Small intestine (tissue), 7 donors: ENCODE results near the gene ZNF768. TPM values are rescaled to one million over a fixed set of nuclear protein-coding genes. Genes with fewer than 3 reads are reported as not detected.

ENCODE experiments used
- DNase-seq, 2 donors: peaks; one replicate each; pipeline versions ENCODE4 v3.0.0 to v3.0.0-alpha.2; 2013
- FAIRE-seq: peaks from 2 replicates; lab custom pipeline; 2012; peaks lifted over from hg19 to GRCh38; lab: Jason Lieb, UNC
- H3K27ac ChIP-seq, 3 donors: one replicate each; pipeline ENCODE4 v1.5.1; 2013; ENCODE audit warnings: low read length in 2 of 3, mild to moderate bottlenecking in 2 of 3, control low read depth in 1 of 3, inconsistent platforms in 1 of 3, low read depth in 1 of 3, moderate library complexity in 1 of 3
- H3K27me3 ChIP-seq, 3 donors: one replicate each; pipeline ENCODE4 v1.6.1; 2013; ENCODE audit warnings: low read length in 3 of 3, inconsistent platforms in 1 of 3; ENCODE audit not compliant: control insufficient read depth in 3 of 3, insufficient read depth in 3 of 3
- H3K36me3 ChIP-seq, 3 donors: one replicate each; pipeline ENCODE4 v1.6.1; 2013; ENCODE audit warnings: low read length in 3 of 3, inconsistent platforms in 1 of 3, low read depth in 1 of 3, mild to moderate bottlenecking in 1 of 3, moderate library complexity in 1 of 3; ENCODE audit not compliant: control insufficient read depth in 3 of 3, insufficient read depth in 2 of 3
- H3K4me1 ChIP-seq, 3 donors: one replicate each; pipeline ENCODE4 v1.6.1; 2013; ENCODE audit warnings: low read length in 2 of 3, inconsistent platforms in 1 of 3, low read depth in 1 of 3, mild to moderate bottlenecking in 1 of 3, moderate library complexity in 1 of 3; ENCODE audit not compliant: control insufficient read depth in 3 of 3, insufficient read depth in 2 of 3
- H3K4me3 ChIP-seq, 3 donors: one replicate each; pipeline ENCODE4 v1.5.1; 2013; ENCODE audit warnings: low read length in 3 of 3, control low read depth in 1 of 3, inconsistent platforms in 1 of 3, low read depth in 1 of 3, mild to moderate bottlenecking in 1 of 3, moderate library complexity in 1 of 3
- H3K9me3 ChIP-seq, 2 donors: one replicate each; pipeline ENCODE4 v1.6.1; 2013; ENCODE audit warnings: low read depth in 1 of 2, low read length in 1 of 2; ENCODE audit not compliant: control insufficient read depth in 2 of 2, insufficient read depth in 1 of 2
- WGBS, 3 donors: extraction: QIAGEN DNeasy Blood & Tissue Kit; methylation state at CpG; one replicate each; pipeline ENCODE4 v1.1.7; 2013; 5-methylcytosine and 5-hydroxymethylcytosine counted together
- polyA plus RNA-seq, 4 donors: library from polyadenylated mRNA; stranded (reverse) in 3 of 4; unstranded in 1 of 4; fragments of 200-250 nt in 3 of 4; fragments of 120-200 nt in 1 of 4; gene quantifications; one replicate each; pipeline versions ENCODE4 v1.2.1 to v1.2.3, GENCODE V29; 2013
- donor health status: healthy with polysubstance abuse.
- donor health status: control.
- donor health status: control.
- donor health status: Bipolar disorder and iron deficiency.
- donor health status: healthy.

ZNF768 gene
- polyA plus RNA-seq, 4 donors, result 42.7 to 71.6 (median 52.6) TPM

- Histone ChIP-seq H3K4me1 (peaks cover 0 to 18% (median 3%) of the 10 kb centered on the region in 3 donors), H3K36me3 (peaks cover 0 to 9% (median 0%) of the 10 kb centered on the region in 3 donors), H3K27me3 (no peaks in the 10 kb centered on the region), H3K4me3 (no peak overlapping the region), H3K27ac (no peak overlapping the region), H3K9me3 (no peaks in the 10 kb centered on the region)
- FAIRE-seq, result no peak
- WGBS, 3 donors, result 90 to 98% (median 91%) methylated on average over 10 of the region's 10 CpGs
- no peak for DNase-seq
These were observed 7.8 kb downstream of the ZNF768 start for GRCh38 chr16:30518552-30518951.

DNA sequence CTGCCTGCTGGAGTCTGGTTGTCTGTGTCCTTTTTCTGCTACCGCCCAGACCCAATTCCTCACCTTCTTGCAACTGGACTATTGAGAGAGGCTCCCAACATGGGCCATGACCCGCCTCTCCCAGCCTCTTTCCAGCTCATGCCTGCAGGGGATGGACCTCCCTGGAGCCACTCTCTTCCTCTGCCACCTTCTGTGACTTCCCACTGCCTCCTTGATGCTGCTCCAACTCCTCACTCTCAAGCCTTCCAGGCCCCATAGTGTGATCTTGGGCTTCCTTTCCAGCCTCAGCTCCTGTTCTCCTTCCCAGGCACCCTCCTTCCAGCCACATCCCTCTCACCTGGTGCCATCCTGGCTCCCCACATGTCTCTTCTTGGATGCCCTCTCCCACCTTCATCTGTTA lies 11.1 kb downstream of the ZNF768 start:
- Histone ChIP-seq H3K27ac (no peak overlapping the region), H3K4me1 (peaks cover 0 to 6% (median 0%) of the 10 kb centered on the region in 3 donors), H3K4me3 (no peak overlapping the region), H3K36me3 (peaks cover 0 to 4% (median 0%) of the 10 kb centered on the region in 3 donors), H3K9me3 (no peaks in the 10 kb centered on the region), H3K27me3 (no peaks in the 10 kb centered on the region)
- WGBS, 3 donors, result 87 to 100% (median 95%) methylated on average over 2 of the region's 2 CpGs
- FAIRE-seq, result no peak
- no peak for DNase-seq

DNA sequence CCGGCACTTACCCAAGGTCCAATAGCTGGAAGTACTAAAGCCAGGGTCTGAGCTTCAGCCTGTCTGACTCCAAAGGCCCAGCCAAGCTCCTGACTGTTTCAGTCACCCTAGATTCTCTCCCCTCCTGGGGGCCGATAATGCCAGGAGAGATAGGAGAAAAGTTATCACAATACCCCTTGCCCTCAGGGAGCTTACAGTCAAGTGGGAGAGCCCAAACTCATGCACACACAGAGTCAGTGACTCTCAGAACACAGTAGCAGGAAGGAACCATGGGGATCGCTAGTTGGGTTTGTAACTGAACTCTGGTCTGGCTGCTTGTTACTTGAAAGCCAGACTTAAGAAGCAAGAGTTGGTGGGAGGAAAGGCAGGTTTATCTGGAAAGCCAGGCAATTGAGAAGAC lies 14.9 kb downstream of the ZNF768 start:
- no peak for FAIRE-seq
- no peak for DNase-seq
- 91 to 94% (median 92%) methylated on average over 3 of the region's 3 CpGs for WGBS, 3 donors

GRCh38 chr16:30510376-30510938 lies 15.9 kb downstream of the ZNF768 start:
- WGBS, 3 donors, result 19 to 45% (median 21%) methylated on average over 4 of the region's 4 CpGs
- FAIRE-seq, result no peak
- Histone ChIP-seq H3K9me3 (no peaks in the 10 kb centered on the region), H3K4me1 (peaks cover 0 to 14% (median 0%) of the 10 kb centered on the region in 3 donors), H3K27me3 (no peaks in the 10 kb centered on the region), H3K27ac (peak overlapping the region in 1 of 3 donors; percentile 61), H3K4me3 (no peak overlapping the region), H3K36me3 (no peaks in the 10 kb centered on the region)
- DNase-seq, result peak; percentile 78 to 83

More for the DNA sequence above, 14.9 kb downstream of the ZNF768 start:
- peaks cover 0 to under 1% (median 0%) of the 10 kb centered on the region in 3 donors for H3K36me3 ChIP-seq
- H3K27ac ChIP-seq, result no peak overlapping the region
- peaks cover 0 to 14% (median 0%) of the 10 kb centered on the region in 3 donors for H3K4me1 ChIP-seq
- no peak overlapping the region for H3K4me3 ChIP-seq
- no peaks in the 10 kb centered on the region for H3K27me3 ChIP-seq
- no peaks in the 10 kb centered on the region for H3K9me3 ChIP-seq

- no peaks in the 10 kb centered on the region for H3K9me3 ChIP-seq
- H3K36me3 ChIP-seq, result no peaks in the 10 kb centered on the region
- peaks cover 0 to 14% (median 0%) of the 10 kb centered on the region in 3 donors for H3K4me1 ChIP-seq
- FAIRE-seq (no peak), DNase-seq (peak in 1 of 2 donors; percentile 33)
- no peaks in the 10 kb centered on the region for H3K27me3 ChIP-seq
- no peak overlapping the region for H3K4me3 ChIP-seq
- H3K27ac ChIP-seq, result peak overlapping the region in 1 of 3 donors; percentile 61
- WGBS, 3 donors, result 22 to 64% (median 43%) methylated on average over 4 of the region's 4 CpGs
These were observed 17.1 kb downstream of the ZNF768 start for GRCh38 chr16:30509081-30509765.

- Histone ChIP-seq H3K27ac (no peak overlapping the region), H3K27me3 (no peaks in the 10 kb centered on the region), H3K4me1 (no peaks in the 10 kb centered on the region), H3K36me3 (peaks cover 0 to 4% (median 0%) of the 10 kb centered on the region in 3 donors), H3K4me3 (no peak overlapping the region), H3K9me3 (no peaks in the 10 kb centered on the region)
- 78 to 85% (median 84%) methylated on average over 6 of the region's 6 CpGs for WGBS, 3 donors
- DNase-seq, result no peak
- no peak for FAIRE-seq
These were observed 22.7 kb downstream of the ZNF768 start for GRCh38 chr16:30503403-30504296.

GRCh38 chr16:30499284-30499683 lies 27.1 kb downstream of the ZNF768 start:
- Histone ChIP-seq H3K4me1 (no peaks in the 10 kb centered on the region), H3K4me3 (no peak overlapping the region), H3K27me3 (no peaks in the 10 kb centered on the region), H3K36me3 (peaks cover 0 to 5% (median 0%) of the 10 kb centered on the region in 3 donors), H3K9me3 (no peaks in the 10 kb centered on the region), H3K27ac (no peak overlapping the region)
- 82 to 92% (median 90%) methylated on average over 8 of the region's 8 CpGs for WGBS, 3 donors
- DNase-seq (no peak), FAIRE-seq (no peak)

DNA sequence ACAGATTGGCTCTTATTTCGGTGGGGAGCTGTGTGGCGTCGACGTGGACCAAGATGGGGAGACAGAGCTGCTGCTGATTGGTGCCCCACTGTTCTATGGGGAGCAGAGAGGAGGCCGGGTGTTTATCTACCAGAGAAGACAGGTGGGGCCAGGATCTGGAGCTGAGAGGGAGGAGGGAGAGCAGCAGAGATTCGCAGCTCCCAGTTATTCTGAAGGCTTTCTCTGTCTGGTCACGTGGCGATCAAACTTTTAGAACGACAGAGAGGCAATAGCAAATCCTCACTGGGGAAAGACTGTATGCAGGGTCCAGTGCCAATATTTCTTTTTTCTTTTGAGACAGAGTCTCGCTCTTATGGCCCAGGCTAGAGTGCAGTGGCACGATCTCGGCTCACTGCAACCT lies 31.7 kb downstream of the ZNF768 start:
- 62 to 81% (median 75%) methylated on average over 12 of the region's 12 CpGs for WGBS, 3 donors
- no peaks in the 10 kb centered on the region for H3K27me3 ChIP-seq
- no peak overlapping the region for H3K27ac ChIP-seq
- no peak overlapping the region for H3K4me3 ChIP-seq
- no peak for FAIRE-seq
- no peaks in the 10 kb centered on the region for H3K9me3 ChIP-seq
- peaks cover 0 to 5% (median 0%) of the 10 kb centered on the region in 3 donors for H3K36me3 ChIP-seq
- no peak for DNase-seq
- H3K4me1 ChIP-seq, result no peaks in the 10 kb centered on the region
